Measurements from ENCODE around the gene ELK3. TPM values are rescaled to one million over a fixed set of nuclear protein-coding genes. Genes with fewer than 3 reads are reported as not detected.

Gene ELK3
- total RNA-seq, 1 experiment from 2014 or later = 9.4 TPM

- H3K4ac ChIP-seq (ENCODE audit: low read depth, low read length) = no peak overlapping the region
- no peak for DNase-seq
- TF ChIP-seq CTCF (conservative IDR thresholded peaks at IDR 0.05) = no peak
- no peaks in the 10 kb centered on the region for H4K20me1 ChIP-seq (ENCODE audit: control insufficient read depth, insufficient read depth, insufficient read length)
- H3K9ac ChIP-seq (ENCODE audit: extremely low read depth, insufficient read length, low read length) = no peak overlapping the region
- no peaks in the 10 kb centered on the region for H3K79me1 ChIP-seq (ENCODE audit: insufficient read depth, low read depth, low read length, poor library complexity, severe bottlenecking)
- H3K14ac ChIP-seq (ENCODE audit: insufficient read depth, low read length) = no peak overlapping the region
- H2BK15ac ChIP-seq (ENCODE audit: low read depth, low read length) = no peak overlapping the region
- no peak overlapping the region for H3K4me2 ChIP-seq (ENCODE audit: insufficient read depth, insufficient read length, low read length)
- H2AFZ ChIP-seq (ENCODE audit: low read length) = no peak overlapping the region
- H2BK5ac ChIP-seq (ENCODE audit: insufficient read length, low read length) = no peak overlapping the region
- Mint-ChIP-seq H3K27ac (no peak overlapping the region), H3K4me3 (no peak overlapping the region), H3K9me3 (no peaks in the 10 kb centered on the region), H3K4me1 (peaks cover 0 to 2% of the 10 kb centered on the region in 2 experiments; a peak in 1 of 4 replicates), H3K27me3 (ENCODE audit: low read depth) (no peaks in the 10 kb centered on the region), H3K36me3 (ENCODE audit: insufficient read depth in 1 of 3, low read depth in 3 of 3) (peaks cover 8 to 34% (median 14%) of the 10 kb centered on the region in 3 experiments; a peak in 6 of 7 replicates)
- H3K4me1 ChIP-seq (ENCODE audit: insufficient read depth, low read length) = peaks cover 2% of the 10 kb centered on the region; the same call in 1 of the 2 replicates
- H4K5ac ChIP-seq (ENCODE audit: insufficient read length, low read depth, low read length) = no peak overlapping the region
- no peak overlapping the region for H3K23ac ChIP-seq (ENCODE audit: insufficient read length, low read depth, low read length)
- no peak overlapping the region for H3K56ac ChIP-seq (ENCODE audit: insufficient read length, low read depth, low read length)
- H2BK20ac ChIP-seq (ENCODE audit: low read depth, low read length, poor library complexity, severe bottlenecking) = no peak overlapping the region
- H4K91ac ChIP-seq (ENCODE audit: insufficient read length, low read depth, low read length) = no peak overlapping the region
- H3K27me3 ChIP-seq (ENCODE audit: insufficient read depth, low read length) = no peaks in the 10 kb centered on the region
- H3K79me2 ChIP-seq (ENCODE audit: insufficient read depth, low read length) = no peaks in the 10 kb centered on the region
- no peak overlapping the region for H3K18ac ChIP-seq (ENCODE audit: insufficient read length, low read depth, low read length)
- H3K23me2 ChIP-seq (ENCODE audit: insufficient read length, low read depth, low read length, poor library complexity, severe bottlenecking) = no peaks in the 10 kb centered on the region
- no peak overlapping the region for H3K27ac ChIP-seq (ENCODE audit: insufficient read length, low read depth, low read length)
- H2AK5ac ChIP-seq (ENCODE audit: insufficient read length, low read length) = no peak overlapping the region
- no peak overlapping the region for H3T11ph ChIP-seq (ENCODE audit: low read length)
- no peak overlapping the region for H4K8ac ChIP-seq (replicated peaks; ENCODE audit: insufficient read length, low read depth, low read length)
- WGBS (ENCODE audit: extremely low coverage, insufficient read length, low lambda C conversion rate) = no CpG with 5 or more reads among the region's 6 CpGs
- H3K9me3 ChIP-seq (ENCODE audit: control insufficient read depth, low read depth, low read length) = no peaks in the 10 kb centered on the region
- no peak overlapping the region for H2BK120ac ChIP-seq (ENCODE audit: low read depth, low read length, poor library complexity, severe bottlenecking)
- H2BK12ac ChIP-seq (ENCODE audit: insufficient read length, low read depth, low read length) = no peak overlapping the region
Observed at GRCh38 chr12:96295532-96296160, 101.5 kb downstream of the ELK3 start.

Measured in H9 (cell line).